GM23338 (cell line): ENCODE data around the gene RAD51B. TPM values are rescaled to one million over a fixed set of nuclear protein-coding genes. Genes with fewer than 3 reads are reported as not detected.

Experiments
- ATAC-seq: fragments of 200-7000 bp; cut with Tn5 transposase; 3 replicates; pipeline ENCODE4 v1.9.1; 2020
- DNase-seq: peaks from one replicate; pipeline ENCODE4 v3.0.0-alpha.2; 2015; ENCODE audit warnings: low spot score
- H2AFZ ChIP-seq: fragments of 200-600 bp; sonication (generic); 2 replicates; pipeline ENCODE4 v1.8.0; 2016; ENCODE audit warnings: antibody characterized with exemption, mild to moderate bottlenecking, moderate library complexity
- H3F3A ChIP-seq: fragments of 200-600 bp; sonication (generic); replicated peaks from 2 replicates; pipeline ENCODE4 v1.8.0; 2017; ENCODE audit warnings: antibody characterized with exemption, mixed run types, low read depth
- H3K27ac ChIP-seq: fragments of 200-600 bp; sonication (generic); 2 replicates; pipeline ENCODE4 v1.6.1; 2016; ENCODE audit warnings: low read depth
- H3K27me3 ChIP-seq: fragments of 200-600 bp; sonication (generic); 2 replicates; pipeline ENCODE4 v1.8.0; 2016; ENCODE audit warnings: mild to moderate bottlenecking, mixed run types, moderate library complexity; ENCODE audit not compliant: insufficient read depth
- H3K36me3 ChIP-seq: fragments of 200-600 bp; sonication (generic); 2 replicates; pipeline ENCODE4 v1.8.0; 2016; ENCODE audit warnings: mild to moderate bottlenecking; ENCODE audit not compliant: insufficient read depth
- H3K4me1 ChIP-seq: fragments of 200-600 bp; sonication (generic); 2 replicates; pipeline ENCODE4 v1.8.0; 2016; ENCODE audit warnings: mild to moderate bottlenecking, moderate library complexity; ENCODE audit not compliant: insufficient read depth
- H3K4me2 ChIP-seq: fragments of 200-600 bp; sonication (generic); 2 replicates; pipeline ENCODE4 v1.7.1; 2017; ENCODE audit warnings: mixed run types
- H3K4me3 ChIP-seq: fragments of 200-600 bp; sonication (generic); 2 replicates; pipeline ENCODE4 v1.6.1; 2016; ENCODE audit warnings: mixed run types
- H3K79me2 ChIP-seq: fragments of 200-600 bp; sonication (generic); replicated peaks from 2 replicates; pipeline ENCODE4 v1.8.0; 2017; ENCODE audit warnings: mild to moderate bottlenecking; ENCODE audit not compliant: insufficient read depth
- H3K9me2 ChIP-seq: fragments of 200-600 bp; sonication (generic); 2 replicates; pipeline ENCODE4 v1.8.0; 2017; ENCODE audit not compliant: insufficient read depth
- H4K20me1 ChIP-seq: fragments of 200-600 bp; sonication (generic); replicated peaks from 2 replicates; pipeline ENCODE4 v1.8.0; 2017; ENCODE audit warnings: mild to moderate bottlenecking; ENCODE audit not compliant: insufficient read depth
- H3K27ac Mint-ChIP-seq: 2 replicates; pipeline ENCODE4 v1.8.0; 2020; ENCODE audit warnings: inconsistent platforms, mild to moderate bottlenecking, moderate library complexity, mixed read lengths
- H3K27me3 Mint-ChIP-seq: 3 replicates; pipeline ENCODE4 v1.8.0; 2022; ENCODE audit warnings: low read depth, mild to moderate bottlenecking, moderate library complexity, mixed read lengths, inconsistent platforms; ENCODE audit not compliant: insufficient read depth, poor library complexity
- H3K36me3 Mint-ChIP-seq: 3 replicates; pipeline ENCODE4 v1.8.0; 2021; ENCODE audit warnings: low read depth, mild to moderate bottlenecking, inconsistent platforms, moderate library complexity, mixed read lengths
- H3K4me1 Mint-ChIP-seq: 3 replicates; pipeline ENCODE4 v1.8.0; 2020; ENCODE audit warnings: mild to moderate bottlenecking, inconsistent platforms, mixed read lengths
- H3K4me3 Mint-ChIP-seq: 3 replicates; pipeline ENCODE4 v1.8.0; 2021; ENCODE audit warnings: moderate library complexity, mild to moderate bottlenecking, inconsistent platforms, mixed read lengths
- H3K9me3 Mint-ChIP-seq: 3 replicates; pipeline ENCODE4 v1.8.0; 2020; ENCODE audit warnings: moderate library complexity, mild to moderate bottlenecking, inconsistent platforms, mixed read lengths
- CREB1 ChIP-seq: fragments of 250-450 bp; sonication (Bioruptor Pico); IDR thresholded peaks from 2 replicates; pipeline ENCODE4 v1.5.0; 2020; ENCODE audit warnings: low read depth, mild to moderate bottlenecking, moderate library complexity
- CTCF ChIP-seq, 2 experiments: fragments of 200-600 bp in 1 of 2; sonication (generic) in 1 of 2; conservative IDR thresholded peaks; 2 replicates each; pipeline versions ENCODE4 v1.5.1 to v1.6.1; 2016 to 2017; ENCODE audit warnings: antibody characterized with exemption in 2 of 2, low read depth in 2 of 2, mild to moderate bottlenecking in 2 of 2, moderate library complexity in 1 of 2
- EZH2 ChIP-seq: fragments of 200-600 bp; sonication (generic); IDR thresholded peaks from one replicate; pipeline ENCODE4 v1.8.0; 2017; ENCODE audit warnings: antibody characterized with exemption, mild to moderate bottlenecking, low read depth; ENCODE audit not compliant: unreplicated experiment
- EZH2phosphoT487 ChIP-seq: fragments of 200-600 bp; sonication (generic); IDR thresholded peaks from one replicate; pipeline ENCODE4 v1.8.1; 2018; ENCODE audit warnings: antibody characterized with exemption; ENCODE audit not compliant: unreplicated experiment
- JUNB ChIP-seq: IDR thresholded peaks from one replicate; pipeline ENCODE4 v1.6.1; 2016; ENCODE audit warnings: antibody characterized with exemption; ENCODE audit not compliant: unreplicated experiment
- NANOG ChIP-seq: IDR thresholded peaks from 2 replicates; pipeline ENCODE4 v1.6.1; 2016; ENCODE audit warnings: antibody characterized with exemption, borderline replicate concordance
- POLR2AphosphoS5 ChIP-seq: IDR thresholded peaks from 2 replicates; pipeline ENCODE4 v1.6.1; 2016; ENCODE audit warnings: antibody characterized with exemption, low read depth
- STAT1 ChIP-seq: IDR thresholded peaks from one replicate; pipeline ENCODE4 v1.6.1; 2016; ENCODE audit warnings: antibody characterized with exemption; ENCODE audit not compliant: unreplicated experiment
- ZNF114 ChIP-seq: fragments of 250-450 bp; sonication (Bioruptor Pico); IDR thresholded peaks from 2 replicates; pipeline ENCODE4 v1.5.0; 2020; ENCODE audit warnings: mild to moderate bottlenecking, moderate library complexity
- ZNF331 ChIP-seq: fragments of 250-450 bp; sonication (Bioruptor Pico); IDR thresholded peaks from 2 replicates; pipeline ENCODE4 v1.5.0; 2020; ENCODE audit warnings: low read depth, mild to moderate bottlenecking, moderate library complexity
- polyA plus RNA-seq: library from polyadenylated mRNA; unstranded; fragments of >200 nt; fragmentation: Nextera tagmentation; extraction: Ambion mirVana; gene quantifications from 2 replicates; pipeline ENCODE4 v1.2.1, GENCODE V29; 2016
- total RNA-seq: library from RNA; depleted of rRNA; stranded (reverse); fragments of >200 nt; shearing (Covaris generic); gene quantifications from 2 replicates; pipeline ENCODE4 v1.2.3, GENCODE V29; 2014
- TF ChIP-seq, protein P1 (sequence below): IDR thresholded peaks from one replicate; pipeline ENCODE4 v1.6.1; 2018; ENCODE audit warnings: antibody characterized with exemption; ENCODE audit not compliant: unreplicated experiment
- TF ChIP-seq, protein P2 (sequence below): IDR thresholded peaks from 2 replicates; pipeline ENCODE4 v1.6.1; 2016; ENCODE audit warnings: antibody characterized with exemption

RAD51B gene
- total and polyA plus RNA-seq, 2 experiments from 2014 or later = 15.7 to 29.1 TPM

DNA sequence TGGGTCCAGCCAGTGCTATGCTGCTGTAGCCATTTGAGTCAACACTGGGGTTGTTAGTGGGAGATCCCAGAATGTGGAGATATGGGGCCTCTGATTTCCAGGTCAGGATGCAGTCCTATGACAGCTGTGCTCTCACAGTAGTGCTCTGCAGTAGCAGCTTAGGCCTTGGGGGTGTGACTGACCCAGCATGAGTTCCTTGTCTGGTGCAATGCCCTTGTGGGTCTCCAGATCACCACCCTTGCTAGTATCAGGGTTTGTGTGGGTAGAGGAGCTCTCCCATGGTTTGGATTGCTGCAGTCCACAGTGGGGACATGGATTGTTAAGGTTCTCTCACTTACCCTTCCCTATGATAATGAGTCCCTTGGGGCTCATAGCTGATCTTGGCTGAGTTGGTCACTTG is 113.7 kb downstream of the RAD51B start:
- H3K9me2 ChIP-seq = no peaks in the 10 kb centered on the region
- H3F3A ChIP-seq = no peaks in the 10 kb centered on the region; the same call in 1 of the 2 replicates
- peaks cover 6% of the 10 kb centered on the region for H3K79me2 ChIP-seq
- H3K27ac ChIP-seq = no peak overlapping the region
- Mint-ChIP-seq H3K9me3 (peaks cover 32% of the 10 kb centered on the region), H3K36me3 (peaks cover 35% of the 10 kb centered on the region), H3K4me1 (peaks cover 45% of the 10 kb centered on the region), H3K4me3 (no peak overlapping the region), H3K27ac (peak overlapping the region; percentile 46; the same call in 1 of the 2 replicates), H3K27me3 (peaks cover 6% of the 10 kb centered on the region)
- peaks cover 45% of the 10 kb centered on the region for H3K4me1 ChIP-seq
- DNase-seq (no peak), ATAC-seq (no peak)
- H2AFZ ChIP-seq = no peak overlapping the region
- no peaks in the 10 kb centered on the region for H4K20me1 ChIP-seq
- no peaks in the 10 kb centered on the region for H3K36me3 ChIP-seq
- no peak overlapping the region for H3K4me2 ChIP-seq
- H3K4me3 ChIP-seq = no peak overlapping the region
- no peaks in the 10 kb centered on the region for H3K27me3 ChIP-seq
- TF ChIP-seq JUNB = no peak
- TF ChIP-seq ZNF114 = no peak
- TF ChIP-seq, protein P1, sequence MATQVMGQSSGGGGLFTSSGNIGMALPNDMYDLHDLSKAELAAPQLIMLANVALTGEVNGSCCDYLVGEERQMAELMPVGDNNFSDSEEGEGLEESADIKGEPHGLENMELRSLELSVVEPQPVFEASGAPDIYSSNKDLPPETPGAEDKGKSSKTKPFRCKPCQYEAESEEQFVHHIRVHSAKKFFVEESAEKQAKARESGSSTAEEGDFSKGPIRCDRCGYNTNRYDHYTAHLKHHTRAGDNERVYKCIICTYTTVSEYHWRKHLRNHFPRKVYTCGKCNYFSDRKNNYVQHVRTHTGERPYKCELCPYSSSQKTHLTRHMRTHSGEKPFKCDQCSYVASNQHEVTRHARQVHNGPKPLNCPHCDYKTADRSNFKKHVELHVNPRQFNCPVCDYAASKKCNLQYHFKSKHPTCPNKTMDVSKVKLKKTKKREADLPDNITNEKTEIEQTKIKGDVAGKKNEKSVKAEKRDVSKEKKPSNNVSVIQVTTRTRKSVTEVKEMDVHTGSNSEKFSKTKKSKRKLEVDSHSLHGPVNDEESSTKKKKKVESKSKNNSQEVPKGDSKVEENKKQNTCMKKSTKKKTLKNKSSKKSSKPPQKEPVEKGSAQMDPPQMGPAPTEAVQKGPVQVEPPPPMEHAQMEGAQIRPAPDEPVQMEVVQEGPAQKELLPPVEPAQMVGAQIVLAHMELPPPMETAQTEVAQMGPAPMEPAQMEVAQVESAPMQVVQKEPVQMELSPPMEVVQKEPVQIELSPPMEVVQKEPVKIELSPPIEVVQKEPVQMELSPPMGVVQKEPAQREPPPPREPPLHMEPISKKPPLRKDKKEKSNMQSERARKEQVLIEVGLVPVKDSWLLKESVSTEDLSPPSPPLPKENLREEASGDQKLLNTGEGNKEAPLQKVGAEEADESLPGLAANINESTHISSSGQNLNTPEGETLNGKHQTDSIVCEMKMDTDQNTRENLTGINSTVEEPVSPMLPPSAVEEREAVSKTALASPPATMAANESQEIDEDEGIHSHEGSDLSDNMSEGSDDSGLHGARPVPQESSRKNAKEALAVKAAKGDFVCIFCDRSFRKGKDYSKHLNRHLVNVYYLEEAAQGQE = no peak
- TF ChIP-seq, protein P2, sequence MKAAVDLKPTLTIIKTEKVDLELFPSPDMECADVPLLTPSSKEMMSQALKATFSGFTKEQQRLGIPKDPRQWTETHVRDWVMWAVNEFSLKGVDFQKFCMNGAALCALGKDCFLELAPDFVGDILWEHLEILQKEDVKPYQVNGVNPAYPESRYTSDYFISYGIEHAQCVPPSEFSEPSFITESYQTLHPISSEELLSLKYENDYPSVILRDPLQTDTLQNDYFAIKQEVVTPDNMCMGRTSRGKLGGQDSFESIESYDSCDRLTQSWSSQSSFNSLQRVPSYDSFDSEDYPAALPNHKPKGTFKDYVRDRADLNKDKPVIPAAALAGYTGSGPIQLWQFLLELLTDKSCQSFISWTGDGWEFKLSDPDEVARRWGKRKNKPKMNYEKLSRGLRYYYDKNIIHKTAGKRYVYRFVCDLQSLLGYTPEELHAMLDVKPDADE = no peak
- TF ChIP-seq EZH2phosphoT487 = no peak
- no peak for TF ChIP-seq CREB1 (CRISPR knock-in tag)

DNA sequence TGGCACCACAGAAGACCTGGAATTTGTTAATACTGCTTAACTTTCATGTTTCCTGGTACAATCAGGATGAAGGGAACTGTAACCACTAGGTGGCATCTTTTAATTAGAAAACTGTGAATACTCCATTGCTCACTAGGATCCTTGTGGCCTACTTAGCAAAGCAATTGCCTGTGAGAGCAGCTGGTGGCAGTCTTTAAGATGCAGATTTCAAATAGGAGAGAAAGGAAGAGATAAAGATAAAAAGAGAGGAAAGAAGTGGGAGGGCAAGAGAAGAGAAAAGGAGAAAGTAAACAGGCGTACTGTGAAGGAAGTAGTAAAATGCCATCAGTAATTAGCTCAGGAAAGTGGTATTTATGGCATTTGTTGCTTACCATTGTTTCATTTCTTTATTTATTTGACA is 114.5 kb downstream of the RAD51B start:
- H3F3A ChIP-seq = no peaks in the 10 kb centered on the region; the same call in 1 of the 2 replicates
- H4K20me1 ChIP-seq = no peaks in the 10 kb centered on the region
- H3K4me1 ChIP-seq = peaks cover 48% of the 10 kb centered on the region
- Mint-ChIP-seq H3K27me3 (peaks cover 6% of the 10 kb centered on the region), H3K9me3 (peaks cover 27% of the 10 kb centered on the region), H3K36me3 (peaks cover 29% of the 10 kb centered on the region), H3K27ac (peak overlapping the region; percentile 91), H3K4me3 (peak overlapping the region; percentile 8; the same call in 2 of the 3 replicates), H3K4me1 (peaks cover 47% of the 10 kb centered on the region)
- H3K4me3 ChIP-seq = no peak overlapping the region
- H3K9me2 ChIP-seq = no peaks in the 10 kb centered on the region
- H3K79me2 ChIP-seq = peaks cover 6% of the 10 kb centered on the region
- H3K4me2 ChIP-seq = 0 out of 2 replicates have a peak overlapping the region, but pooled peaks have one; percentile 2
- DNase-seq (peak; percentile 98), ATAC-seq (peak; percentile 96)
- no peaks in the 10 kb centered on the region for H3K36me3 ChIP-seq
- no peaks in the 10 kb centered on the region for H3K27me3 ChIP-seq
- no peak overlapping the region for H2AFZ ChIP-seq
- H3K27ac ChIP-seq = peak overlapping the region; percentile 88
- TF ChIP-seq, protein P2 = peak; percentile 54; the same call in 1 of the 2 replicates
- TF ChIP-seq EZH2phosphoT487 (no peak), POLR2AphosphoS5 (no peak), NANOG (peak; percentile 92), ZNF114 (0 out of 2 replicates have a peak, but pooled peaks have one; percentile 25), CTCF (conservative IDR thresholded peaks at IDR 0.05; ENCODE audit: low read depth in 2 of 2) (peak; percentile 72 to 84), CREB1 (CRISPR knock-in tag) (peak; percentile 44; the same call in 1 of the 2 replicates), JUNB (no peak), STAT1 (no peak), ZNF331 (CRISPR knock-in tag) (no peak), EZH2 (no peak)
- TF ChIP-seq, protein P1 = no peak
